ENCODE measurements around the gene RASA2. TPM values are rescaled to one million over a fixed set of nuclear protein-coding genes. Genes with fewer than 3 reads are reported as not detected.

The RASA2 gene
- polyA plus RNA-seq, 1 of the 3 experiments (the other 2 are of a cell fraction): 2.4 TPM

DNA sequence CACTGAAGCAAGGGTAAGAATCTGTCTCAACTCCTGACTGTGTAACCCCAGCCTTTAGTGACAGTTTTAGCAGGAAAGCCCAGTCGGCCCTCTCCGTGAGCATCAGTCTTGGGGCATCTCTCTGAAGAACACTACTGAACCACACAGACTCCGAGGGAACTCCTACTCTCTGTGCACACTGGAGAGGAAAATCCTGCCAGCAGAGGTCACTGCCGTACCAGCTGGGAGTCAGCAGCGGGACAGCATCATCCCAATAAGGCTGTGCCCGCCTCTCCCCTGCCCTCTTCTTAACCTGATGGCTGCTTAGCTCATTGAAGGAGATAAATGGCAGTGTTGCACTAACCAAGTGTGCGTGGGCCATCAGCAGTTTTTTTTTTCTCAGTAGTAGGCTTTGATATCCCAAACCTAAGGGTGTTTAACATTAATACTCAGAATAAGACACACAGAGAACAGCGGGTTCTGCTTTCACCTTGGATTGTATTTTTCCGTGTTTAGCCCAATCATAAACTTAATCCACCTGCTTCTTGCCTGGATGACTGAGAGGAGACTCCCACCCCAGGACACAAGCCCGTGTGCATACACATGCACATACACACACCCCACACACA, 26.6 kb upstream of the RASA2 start:
- Histone ChIP-seq H3K27ac (ENCODE audit: low read depth in 2 of 2, low read length in 1 of 2) (no peak overlapping the region), H2AFZ (ENCODE audit: low read depth) (0 out of 2 replicates have a peak overlapping the region, but pooled peaks have one; percentile 62), H3K27me3 (ENCODE audit: insufficient read depth) (no peaks in the 10 kb centered on the region), H3K79me2 (ENCODE audit: insufficient read depth) (no peaks in the 10 kb centered on the region), H4K20me1 (ENCODE audit: insufficient read depth) (no peaks in the 10 kb centered on the region), H3K9me2 (no peaks in the 10 kb centered on the region), H3K4me2 (no peak overlapping the region), H3K4me3 (ENCODE audit: low read depth in 2 of 2, low read length in 1 of 2) (peak overlapping the region in 1 of 2 experiments; percentile 2; a peak in 1 of 4 replicates), H3K4me1 (ENCODE audit: control insufficient read depth in 1 of 2, insufficient read depth in 2 of 2, low read depth in 1 of 2, low read length in 1 of 2) (no peaks in the 10 kb centered on the region; a peak in 2 of 4 replicates), H3F3A (replicated peaks; ENCODE audit: insufficient read depth) (no peaks in the 10 kb centered on the region), H3K9ac (no peak overlapping the region), H3K36me3 (replicated peaks in 1 of 2; ENCODE audit: control insufficient read depth in 1 of 2, insufficient read depth in 2 of 2, low read length in 1 of 2) (no peaks in the 10 kb centered on the region), H3K9me3 (no peaks in the 10 kb centered on the region)
- 37% methylated on average over 7 of the region's 10 CpGs for whole genome bisulfite sequencing (ENCODE audit: low lambda C conversion rate)
- no peak for TF ChIP-seq ZBTB33 (IDR thresholded peaks at IDR 0.05; ENCODE audit: borderline replicate concordance, low read depth)
- no peak for TF ChIP-seq POLR2AphosphoS5 (IDR thresholded peaks at IDR 0.05; ENCODE audit: low read depth, low read length)
- no peak for TF ChIP-seq TAF1 (IDR thresholded peaks at IDR 0.05; ENCODE audit: borderline replicate concordance, low read depth, low read length)
- TF ChIP-seq RCOR1 (IDR thresholded peaks at IDR 0.05; ENCODE audit: low read length): peak; percentile 67
- TF ChIP-seq, protein P1, sequence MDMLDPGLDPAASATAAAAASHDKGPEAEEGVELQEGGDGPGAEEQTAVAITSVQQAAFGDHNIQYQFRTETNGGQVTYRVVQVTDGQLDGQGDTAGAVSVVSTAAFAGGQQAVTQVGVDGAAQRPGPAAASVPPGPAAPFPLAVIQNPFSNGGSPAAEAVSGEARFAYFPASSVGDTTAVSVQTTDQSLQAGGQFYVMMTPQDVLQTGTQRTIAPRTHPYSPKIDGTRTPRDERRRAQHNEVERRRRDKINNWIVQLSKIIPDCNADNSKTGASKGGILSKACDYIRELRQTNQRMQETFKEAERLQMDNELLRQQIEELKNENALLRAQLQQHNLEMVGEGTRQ (IDR thresholded peaks at IDR 0.05; ENCODE audit: borderline replicate concordance, low read depth, low read length): no peak
- TF ChIP-seq FOXM1 (IDR thresholded peaks at IDR 0.05; ENCODE audit: low read depth): no peak
- TF ChIP-seq RAD21 (IDR thresholded peaks at IDR 0.05; ENCODE audit: low read length): peak; percentile 91
- peak; percentile 97 for TF ChIP-seq SMC3 (IDR thresholded peaks at IDR 0.05; ENCODE audit: low read depth, low read length)
- TF ChIP-seq NRF1 (IDR thresholded peaks at IDR 0.05; ENCODE audit: low read depth, low read length): 0 out of 2 replicates have a peak, but pooled peaks have one; percentile 12
- TF ChIP-seq, protein P2, sequence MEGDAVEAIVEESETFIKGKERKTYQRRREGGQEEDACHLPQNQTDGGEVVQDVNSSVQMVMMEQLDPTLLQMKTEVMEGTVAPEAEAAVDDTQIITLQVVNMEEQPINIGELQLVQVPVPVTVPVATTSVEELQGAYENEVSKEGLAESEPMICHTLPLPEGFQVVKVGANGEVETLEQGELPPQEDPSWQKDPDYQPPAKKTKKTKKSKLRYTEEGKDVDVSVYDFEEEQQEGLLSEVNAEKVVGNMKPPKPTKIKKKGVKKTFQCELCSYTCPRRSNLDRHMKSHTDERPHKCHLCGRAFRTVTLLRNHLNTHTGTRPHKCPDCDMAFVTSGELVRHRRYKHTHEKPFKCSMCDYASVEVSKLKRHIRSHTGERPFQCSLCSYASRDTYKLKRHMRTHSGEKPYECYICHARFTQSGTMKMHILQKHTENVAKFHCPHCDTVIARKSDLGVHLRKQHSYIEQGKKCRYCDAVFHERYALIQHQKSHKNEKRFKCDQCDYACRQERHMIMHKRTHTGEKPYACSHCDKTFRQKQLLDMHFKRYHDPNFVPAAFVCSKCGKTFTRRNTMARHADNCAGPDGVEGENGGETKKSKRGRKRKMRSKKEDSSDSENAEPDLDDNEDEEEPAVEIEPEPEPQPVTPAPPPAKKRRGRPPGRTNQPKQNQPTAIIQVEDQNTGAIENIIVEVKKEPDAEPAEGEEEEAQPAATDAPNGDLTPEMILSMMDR (IDR thresholded peaks at IDR 0.05): peak; percentile 89
- TF ChIP-seq, protein P3, sequence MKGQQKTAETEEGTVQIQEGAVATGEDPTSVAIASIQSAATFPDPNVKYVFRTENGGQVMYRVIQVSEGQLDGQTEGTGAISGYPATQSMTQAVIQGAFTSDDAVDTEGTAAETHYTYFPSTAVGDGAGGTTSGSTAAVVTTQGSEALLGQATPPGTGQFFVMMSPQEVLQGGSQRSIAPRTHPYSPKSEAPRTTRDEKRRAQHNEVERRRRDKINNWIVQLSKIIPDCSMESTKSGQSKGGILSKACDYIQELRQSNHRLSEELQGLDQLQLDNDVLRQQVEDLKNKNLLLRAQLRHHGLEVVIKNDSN (IDR thresholded peaks at IDR 0.05; ENCODE audit: borderline replicate concordance, low read depth): no peak
- TF ChIP-seq FOSL2 (IDR thresholded peaks at IDR 0.05; ENCODE audit: borderline replicate concordance, low read depth): no peak
- TF ChIP-seq CHD2 (IDR thresholded peaks at IDR 0.05; ENCODE audit: low read length, partially characterized antibody): peak; percentile 56
- no peak for TF ChIP-seq TEAD4 (IDR thresholded peaks at IDR 0.05; ENCODE audit: borderline replicate concordance, insufficient read depth)
- no peak for TF ChIP-seq TCF12 (IDR thresholded peaks at IDR 0.05)
- no peak for TF ChIP-seq GATA2 (CRISPR knock-in tag; IDR thresholded peaks at IDR 0.05)
- no peak for TF ChIP-seq PBX3 (IDR thresholded peaks at IDR 0.05)
- TF ChIP-seq REST (IDR thresholded peaks at IDR 0.05; ENCODE audit: low read depth, low read length): 0 out of 2 replicates have a peak, but pooled peaks have one; percentile 41
- ChIA-PET POLR2A (interaction anchor here (1.5 kb wide), 1 partner anchor 149 kb away, joined by 4 read pairs; no protein-coding TSS in a partner anchor), CTCF (interaction anchor here (0.6 to 4.8 kb wide), 50 partner anchors 10 to 822 kb away, joined by 3 to 102 read pairs (median 4); partner anchors contain the start of genes ATP1B3, RASA2 and RNF7)
- peak; percentile 84 for DNase-seq
